ENCODE results near the gene GJB3. TPM values are rescaled to one million over a fixed set of nuclear protein-coding genes. Genes with fewer than 3 reads are reported as not detected.
"Not testable (repeated sequence)": the region's sequence is repeated elsewhere in the genome, so short reads cannot be mapped to it uniquely, and the experiment has no call there.

The GJB3 gene
- total and polyA plus RNA-seq, 10 of the 15 experiments (the other 5 are each of a cell fraction or from before 2014, with no cell fraction given): not detected

GRCh38 chr1:34818862-34819261 lies 37.8 kb downstream of the GJB3 start:
- POLR2A ChIA-PET; H3K36me3 ChIP-seq (ENCODE audit: control insufficient read depth in 2 of 2, insufficient read depth in 2 of 2, low read length in 1 of 2); H4K20me1 ChIP-seq (ENCODE audit: control insufficient read depth, insufficient read depth); H3K9me3 ChIP-seq (replicated peaks; ENCODE audit: control insufficient read depth, insufficient read depth, low read length); RAD21 ChIA-PET (ENCODE audit: unreplicated experiment); BruUV-seq (replicated peaks); H3K4me2 ChIP-seq (ENCODE audit: control insufficient read depth, insufficient read depth); in situ Hi-C loops (cut with MboI); H3K79me2 ChIP-seq (ENCODE audit: control insufficient read depth, insufficient read depth, low read length); H3K9ac ChIP-seq (ENCODE audit: control insufficient read depth, insufficient read depth, low read length); H3K4me1 ChIP-seq (ENCODE audit: control insufficient read depth, insufficient read depth, low read length); ATAC-seq; H3K4me3 ChIP-seq; H3K27me3 ChIP-seq (replicated peaks in 1 of 2; ENCODE audit: control insufficient read depth in 2 of 2, insufficient read depth in 2 of 2, low read length in 1 of 2); FAIRE-seq; CTCF ChIA-PET; H2AFZ ChIP-seq (ENCODE audit: control insufficient read depth, low read depth, low read length); DNase-seq (ENCODE audit: low read depth, low spot score); H3K27ac ChIP-seq (ENCODE audit: control insufficient read depth, insufficient read depth); SMC1A ChIA-PET (ENCODE audit: uncharacterized antibody, unreplicated experiment); intact Hi-C loops (cut with micrococcal nuclease; ENCODE audit: unreplicated experiment): not testable (repeated sequence)
- WGBS (ENCODE audit: insufficient coverage, insufficient replicate concordance, low lambda C conversion rate, missing lambda C conversion rate): 65% methylated on average over 2 of the region's 2 CpGs

GRCh38 chr1:34822202-34822601 lies 41.2 kb downstream of the GJB3 start:
- Histone ChIP-seq H2AFZ (ENCODE audit: control insufficient read depth, low read depth, low read length) (no peak overlapping the region), H3K27me3 (replicated peaks in 1 of 2; ENCODE audit: control insufficient read depth in 2 of 2, insufficient read depth in 2 of 2, low read length in 1 of 2) (no peaks in the 10 kb centered on the region), H4K20me1 (ENCODE audit: control insufficient read depth, insufficient read depth) (no peaks in the 10 kb centered on the region), H3K9ac (ENCODE audit: control insufficient read depth, insufficient read depth, low read length) (no peak overlapping the region), H3K4me2 (ENCODE audit: control insufficient read depth, insufficient read depth) (no peak overlapping the region), H3K4me1 (ENCODE audit: control insufficient read depth, insufficient read depth, low read length) (no peaks in the 10 kb centered on the region), H3K4me3 (no peak overlapping the region), H3K36me3 (ENCODE audit: control insufficient read depth in 2 of 2, insufficient read depth in 2 of 2, low read length in 1 of 2) (no peaks in the 10 kb centered on the region), H3K27ac (ENCODE audit: control insufficient read depth, insufficient read depth) (no peak overlapping the region), H3K9me3 (replicated peaks; ENCODE audit: control insufficient read depth, insufficient read depth, low read length) (no peaks in the 10 kb centered on the region), H3K79me2 (ENCODE audit: control insufficient read depth, insufficient read depth, low read length) (no peaks in the 10 kb centered on the region)
- 54% methylated on average over 3 of the region's 3 CpGs for WGBS (ENCODE audit: insufficient coverage, insufficient replicate concordance, low lambda C conversion rate, missing lambda C conversion rate)
- SMC1A ChIA-PET (ENCODE audit: uncharacterized antibody, unreplicated experiment): no interaction called here
- CTCF ChIA-PET: no interaction called here
- no peak for DNase-seq (ENCODE audit: low read depth, low spot score)
- FAIRE-seq: no peak
- POLR2A ChIA-PET: no interaction called here
- no TSS peak for BruUV-seq (replicated peaks)
- intact Hi-C loops (cut with micrococcal nuclease; ENCODE audit: unreplicated experiment) (no loop called here), in situ Hi-C loops (cut with MboI) (no loop called here)
- no peak for ATAC-seq
- RAD21 ChIA-PET (ENCODE audit: unreplicated experiment): no interaction called here
- TF ChIP-seq CHD1 (IDR thresholded peaks at IDR 0.05; ENCODE audit: low read depth, low read length): no peak
- no peak for TF ChIP-seq PRDM15 (CRISPR knock-in tag; IDR thresholded peaks at IDR 0.05)
- no peak for TF ChIP-seq IKZF2 (IDR thresholded peaks at IDR 0.05)
- no peak for TF ChIP-seq EED (IDR thresholded peaks at IDR 0.05; ENCODE audit: low read depth)
- TF ChIP-seq ZNF274 (IDR thresholded peaks at IDR 0.05; ENCODE audit: insufficient read depth, insufficient read length): no peak
- no peak for TF ChIP-seq SUPT20H (IDR thresholded peaks at IDR 0.05; ENCODE audit: borderline replicate concordance, control insufficient read depth, low read depth, low read length)
- TF ChIP-seq SMARCA5 (IDR thresholded peaks at IDR 0.05): no peak
- TF ChIP-seq TCF12 (IDR thresholded peaks at IDR 0.05; ENCODE audit: low read depth, low read length): no peak
- TF ChIP-seq ZNF687 (IDR thresholded peaks at IDR 0.05): no peak
- no peak for TF ChIP-seq MYB (IDR thresholded peaks at IDR 0.05; ENCODE audit: borderline replicate concordance, low read depth, low read length)
- no peak for TF ChIP-seq KAT2A (conservative IDR thresholded peaks at IDR 0.05; ENCODE audit: control insufficient read depth, low read depth, low read length)
